Vagina (tissue), 2 donors: ENCODE results near the gene BID. TPM values are rescaled to one million over a fixed set of nuclear protein-coding genes. Genes with fewer than 3 reads are reported as not detected.

Experiments
- DNase-seq, 2 donors: peaks; one replicate each; pipeline ENCODE4 v3.0.0-alpha.2; 2017; ENCODE audit errors: extremely low spot score in 2 of 2
- H3K27ac ChIP-seq: fragments of 200-600 bp; sonication (generic); one replicate; pipeline ENCODE4 v1.5.1; 2019
- H3K27me3 ChIP-seq: fragments of 200-600 bp; sonication (generic); one replicate; pipeline ENCODE4 v1.5.1; 2019
- H3K36me3 ChIP-seq, 2 donors: fragments of 200-600 bp; sonication (generic); one replicate each; pipeline ENCODE4 v1.5.1; 2017 to 2019
- H3K4me1 ChIP-seq: fragments of 200-600 bp; sonication (generic); one replicate; pipeline ENCODE4 v1.5.1; 2019
- H3K4me3 ChIP-seq, 2 donors: fragments of 200-600 bp; sonication (generic); 1 replicate in 1 of 2; 2 replicates in 1 of 2; pipeline ENCODE4 v1.5.1; 2016 to 2019
- H3K9me3 ChIP-seq: fragments of 200-600 bp; sonication (generic); one replicate; pipeline ENCODE4 v1.5.1; 2019
- CTCF ChIP-seq, 3 experiments: fragments of 450-650 bp in 2 of 3; fragments of 200-600 bp in 1 of 3; sonication (generic) in 1 of 3; IDR thresholded peaks; one replicate each; pipeline ENCODE4 v1.5.1; 2017 to 2019; ENCODE audit warnings: antibody characterized with exemption in 3 of 3, mild to moderate bottlenecking in 2 of 3, moderate library complexity in 2 of 3
- POLR2A ChIP-seq, 2 donors: fragments of 450-650 bp; IDR thresholded peaks; one replicate each; pipeline ENCODE4 v1.6.1; 2017; ENCODE audit warnings: antibody characterized with exemption in 2 of 2, mild to moderate bottlenecking in 2 of 2, moderate library complexity in 2 of 2
- POLR2AphosphoS5 ChIP-seq, 2 donors: sonication (generic); formaldehyde crosslinking; IDR thresholded peaks; one replicate each; pipeline ENCODE4 v1.9.0; 2017; ENCODE audit warnings: antibody characterized with exemption in 2 of 2, mild to moderate bottlenecking in 2 of 2, low read depth in 1 of 2; ENCODE audit not compliant: insufficient read depth in 1 of 2
- intact Hi-C: fragments of 100-400 bp; cut with DNase I; formaldehyde crosslinking; loops from one replicate; pipeline ENCODE4 v1.15.1; 2023
- total RNA-seq: library from RNA; depleted of rRNA; stranded (reverse); fragments of >200 nt; gene quantifications from one replicate; pipeline ENCODE4 v1.2.3, GENCODE V29; 2016

The BID gene
- total RNA-seq, 1 donor from 2014 or later, result 36.3 TPM

- H3K4me1 ChIP-seq, result no peaks in the 10 kb centered on the region
- H3K27me3 ChIP-seq, result no peaks in the 10 kb centered on the region
- no peak overlapping the region for H3K4me3 ChIP-seq
- H3K36me3 ChIP-seq, result peaks cover 0 to 9% of the 10 kb centered on the region in 2 donors
- no peak overlapping the region for H3K27ac ChIP-seq
- intact Hi-C loops, result no loop called here
- TF ChIP-seq POLR2A (IDR thresholded peaks at IDR 0.05), result no peak
- H3K9me3 ChIP-seq, result no peaks in the 10 kb centered on the region
- DNase-seq, result no peak
Measured at GRCh38 chr22:17738386-17739128, 35.7 kb downstream of the BID start.

GRCh38 chr22:17734187-17734586 lies 40.1 kb downstream of the BID start:
- DNase-seq, result no peak
- Histone ChIP-seq H3K4me3 (no peak overlapping the region), H3K36me3 (peaks cover 0 to 31% of the 10 kb centered on the region in 2 donors), H3K27ac (no peak overlapping the region), H3K27me3 (no peaks in the 10 kb centered on the region), H3K4me1 (no peaks in the 10 kb centered on the region), H3K9me3 (no peaks in the 10 kb centered on the region)
- intact Hi-C loops, result no loop called here
- no peak for TF ChIP-seq CTCF (IDR thresholded peaks at IDR 0.05)
- no peak for TF ChIP-seq POLR2A (IDR thresholded peaks at IDR 0.05)
- no peak for TF ChIP-seq POLR2AphosphoS5 (IDR thresholded peaks at IDR 0.05; ENCODE audit: insufficient read depth in 1 of 2, low read depth in 1 of 2)

- no peak overlapping the region for H3K4me3 ChIP-seq
- H3K27me3 ChIP-seq, result no peaks in the 10 kb centered on the region
- no peak for DNase-seq
- H3K4me1 ChIP-seq, result no peaks in the 10 kb centered on the region
- H3K36me3 ChIP-seq, result peaks cover 0 to 35% of the 10 kb centered on the region in 2 donors
- intact Hi-C loops, result no loop called here
- no peaks in the 10 kb centered on the region for H3K9me3 ChIP-seq
- no peak overlapping the region for H3K27ac ChIP-seq
- TF ChIP-seq POLR2AphosphoS5 (IDR thresholded peaks at IDR 0.05; ENCODE audit: insufficient read depth in 1 of 2, low read depth in 1 of 2), result no peak
- TF ChIP-seq POLR2A (IDR thresholded peaks at IDR 0.05), result no peak
- no peak for TF ChIP-seq CTCF (IDR thresholded peaks at IDR 0.05)
Measured at GRCh38 chr22:17733466-17733865, 40.8 kb downstream of the BID start.

GRCh38 chr22:17732251-17732854 lies 41.9 kb downstream of the BID start:
- DNase-seq, result no peak
- intact Hi-C loops, result no loop called here
- no peak overlapping the region for H3K27ac ChIP-seq
- no peaks in the 10 kb centered on the region for H3K27me3 ChIP-seq
- no peak for TF ChIP-seq POLR2AphosphoS5 (IDR thresholded peaks at IDR 0.05; ENCODE audit: insufficient read depth in 1 of 2, low read depth in 1 of 2)
- TF ChIP-seq POLR2A (IDR thresholded peaks at IDR 0.05), result no peak
- no peak for TF ChIP-seq CTCF (IDR thresholded peaks at IDR 0.05)
- H3K9me3 ChIP-seq, result no peaks in the 10 kb centered on the region
- H3K36me3 ChIP-seq, result peaks cover 2 to 41% of the 10 kb centered on the region in 2 donors
- H3K4me1 ChIP-seq, result no peaks in the 10 kb centered on the region
- no peak overlapping the region for H3K4me3 ChIP-seq

- Histone ChIP-seq H3K27ac (no peak overlapping the region), H3K36me3 (peaks cover 3 to 47% of the 10 kb centered on the region in 2 donors), H3K9me3 (no peaks in the 10 kb centered on the region), H3K4me3 (no peak overlapping the region), H3K27me3 (no peaks in the 10 kb centered on the region), H3K4me1 (peaks cover 3% of the 10 kb centered on the region)
- no peak for DNase-seq
- intact Hi-C loops, result no loop called here
- no peak for TF ChIP-seq POLR2A (IDR thresholded peaks at IDR 0.05)
- TF ChIP-seq POLR2AphosphoS5 (IDR thresholded peaks at IDR 0.05; ENCODE audit: insufficient read depth in 1 of 2, low read depth in 1 of 2), result no peak
- TF ChIP-seq CTCF (IDR thresholded peaks at IDR 0.05), result no peak
Measured at GRCh38 chr22:17729561-17729960, 44.7 kb downstream of the BID start.
